K562 (cell line): Measurements from ENCODE around the gene SLC11A1. TPM values are rescaled to one million over a fixed set of nuclear protein-coding genes. Genes with fewer than 3 reads are reported as not detected.

Experiments
- ASH1L ChIP-seq: fragments of 450-650 bp; IDR thresholded peaks from 2 replicates; pipeline ENCODE4 v1.6.1; 2018; ENCODE audit warnings: borderline replicate concordance, mild to moderate bottlenecking, low read depth; ENCODE audit not compliant: partially characterized antibody
- BRD9 ChIP-seq: fragments of 450-650 bp; IDR thresholded peaks from 2 replicates; pipeline ENCODE4 v1.6.1; 2018; ENCODE audit warnings: low read depth; ENCODE audit not compliant: partially characterized antibody
- CEBPZ ChIP-seq: fragments of 150-350 bp; IDR thresholded peaks from 2 replicates; pipeline ENCODE4 v1.6.1; 2014; ENCODE audit warnings: low read depth, mild to moderate bottlenecking, low read length, borderline replicate concordance
- CREBBP ChIP-seq: IDR thresholded peaks from one replicate; pipeline ENCODE4 v1.6.1; 2012; ENCODE audit warnings: low read depth, mild to moderate bottlenecking, control low read depth, inconsistent platforms, low read length
- CTBP1 ChIP-seq: fragments of 450-650 bp; IDR thresholded peaks from 2 replicates; pipeline ENCODE4 v1.6.1; 2016; ENCODE audit warnings: borderline replicate concordance
- DLX4 ChIP-seq: fragments of 250-450 bp; sonication (Bioruptor Pico); IDR thresholded peaks from 2 replicates; pipeline ENCODE4 v1.6.1; 2021; ENCODE audit warnings: mild to moderate bottlenecking
- DPF2 ChIP-seq: fragments of 450-650 bp; IDR thresholded peaks from 2 replicates; pipeline ENCODE4 v1.6.1; 2016
- ELF1 ChIP-seq: fragments of 200-800 bp; sonication (Bioruptor generic); IDR thresholded peaks from 2 replicates; pipeline ENCODE4 v1.6.1; 2016; ENCODE audit warnings: missing genetic modification characterization, missing compliant biosample characterization
- GATA2 ChIP-seq: sonication (generic); formaldehyde crosslinking; IDR thresholded peaks from 2 replicates; pipeline ENCODE4 v1.4.0; 2020; ENCODE audit warnings: mild to moderate bottlenecking, missing genetic modification reagents
- GATAD2A ChIP-seq: fragments of 450-650 bp; IDR thresholded peaks from 2 replicates; pipeline ENCODE4 v1.6.1; 2017
- MXI1 ChIP-seq: IDR thresholded peaks from 2 replicates; pipeline ENCODE4 v1.6.1; 2011; ENCODE audit warnings: low read depth, mild to moderate bottlenecking, improper control_type of control experiment, low read length
- NBN ChIP-seq: fragments of 450-650 bp; IDR thresholded peaks from 2 replicates; pipeline ENCODE4 v1.6.1; 2016; ENCODE audit warnings: low read depth, mild to moderate bottlenecking
- PHB ChIP-seq: fragments of 250-450 bp; sonication (Bioruptor Pico); IDR thresholded peaks from 2 replicates; pipeline ENCODE4 v1.5.0; 2021
- PTBP1 ChIP-seq: fragments of 200-400 bp; formaldehyde crosslinking; IDR thresholded peaks from 2 replicates; pipeline ENCODE4 v1.6.1; 2017; ENCODE audit warnings: low read depth, low read length
- RB1 ChIP-seq: fragments of 450-650 bp; IDR thresholded peaks from 2 replicates; pipeline ENCODE4 v1.6.1; 2017; ENCODE audit warnings: low read depth, mild to moderate bottlenecking
- RNF2 ChIP-seq: sonication (generic); IDR thresholded peaks from 2 replicates; pipeline ENCODE4 v1.6.1; 2016
- SIX5 ChIP-seq, 2 experiments: IDR thresholded peaks; 2 replicates each; pipeline ENCODE4 v1.6.1; 2011; ENCODE audit warnings: low read length in 2 of 2, borderline replicate concordance in 1 of 2, low read depth in 1 of 2, mild to moderate bottlenecking in 1 of 2, moderate library complexity in 1 of 2; ENCODE audit not compliant: insufficient read depth in 1 of 2
- TAL1 ChIP-seq: fragments of 450-650 bp; IDR thresholded peaks from 2 replicates; pipeline ENCODE4 v1.6.1; 2016; ENCODE audit warnings: mild to moderate bottlenecking
- USF1 ChIP-seq: sonication (generic); formaldehyde crosslinking; IDR thresholded peaks from 2 replicates; pipeline ENCODE4 v1.9.0; 2022; ENCODE audit warnings: mild to moderate bottlenecking, missing genetic modification reagents
- ZNF311 ChIP-seq: fragments of 250-450 bp; sonication (Bioruptor Pico); IDR thresholded peaks from 2 replicates; pipeline ENCODE4 v1.4.0; 2020; ENCODE audit warnings: mild to moderate bottlenecking, moderate library complexity
- polyA plus RNA-seq, 8 experiments: library from polyadenylated mRNA; depleted of rRNA in 4 of 8; stranded (reverse) in 5 of 8; unstranded in 3 of 8; fragments of >200 nt; fragmentation: Nextera tagmentation in 2 of 8; fragmentation: Illumina TruSeq in 1 of 8; extraction: Ambion mirVana in 2 of 8; extraction: Trizol in 1 of 8; gene quantifications; 2 replicates each; pipeline versions ENCODE4 v1.2.1 to v1.2.3, GENCODE V29; 2011 to 2014; ENCODE audit warnings: inconsistent platforms in 1 of 8, missing spikeins in 1 of 8
- total RNA-seq, 7 experiments: library from RNA; depleted of rRNA in 6 of 7; stranded (reverse); fragments of >200 nt in 6 of 7; fragmentation: Illumina TruSeq in 2 of 7; extraction: Trizol in 2 of 7; gene quantifications; 2 replicates each; pipeline versions ENCODE4 v1.2.1 to v1.2.3, GENCODE V29; 2011 to 2021; ENCODE audit warnings: low replicate concordance in 1 of 7
- TF ChIP-seq, protein P1 (sequence below), 2 experiments: fragments of 450-650 bp; conservative IDR thresholded peaks; 2 replicates each; pipeline ENCODE4 v1.6.1; 2017; ENCODE audit warnings: mild to moderate bottlenecking in 2 of 2, moderate library complexity in 2 of 2
- TF ChIP-seq, protein P2 (sequence below): fragments of 450-650 bp; conservative IDR thresholded peaks from 2 replicates; pipeline ENCODE4 v1.6.1; 2016; ENCODE audit warnings: missing genetic modification characterization, low read depth, mild to moderate bottlenecking, control low read depth, missing compliant biosample characterization

SLC11A1 gene
- total and polyA plus RNA-seq, 9 of the 15 experiments (the other 6 are each of a cell fraction or from before 2014, with no cell fraction given) = 0.35 to 1.6 (median 0.65) TPM

DNA sequence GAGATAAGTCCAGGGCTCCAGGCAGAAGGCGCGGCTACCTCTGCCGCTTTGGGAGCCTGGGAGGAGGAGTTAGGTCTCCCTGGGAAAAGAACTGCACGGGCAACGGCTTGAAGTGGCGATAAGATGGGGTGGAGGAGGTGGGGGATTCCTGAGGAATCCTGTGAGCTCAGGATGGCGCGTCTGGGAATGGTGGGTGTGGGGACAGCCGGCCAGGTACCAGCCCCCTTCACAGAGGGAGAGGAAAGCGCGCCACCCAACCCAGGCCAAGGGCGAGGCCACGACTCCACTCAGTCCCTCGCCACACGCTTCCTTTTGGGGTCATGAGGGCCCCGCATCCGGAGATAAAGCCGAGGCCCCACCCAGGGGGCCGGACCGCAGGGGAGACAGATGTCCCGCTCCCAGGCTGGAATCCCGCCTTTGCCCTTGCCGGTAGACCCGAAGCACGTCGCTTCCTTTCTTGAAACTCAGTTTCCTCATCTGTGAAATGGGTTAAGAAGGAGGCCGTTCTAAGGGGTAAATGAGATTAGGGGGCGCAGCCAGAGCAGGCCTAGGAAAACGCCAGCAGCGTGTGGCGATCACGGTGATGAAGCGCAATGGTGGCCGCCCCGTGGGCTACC lies 15.9 kb downstream of the SLC11A1 start (continued):
- TF ChIP-seq ASH1L (no peak), CTBP1 (peak; percentile 90), DLX4 (CRISPR knock-in tag) (no peak), NBN (peak; percentile 65; the same call in 1 of the 2 replicates), SIX5 (IDR thresholded peaks at IDR 0.05; ENCODE audit: borderline replicate concordance in 1 of 2, insufficient read depth in 1 of 2, low read depth in 1 of 2, low read length in 2 of 2) (no peak), GATA2 (CRISPR knock-in tag) (peak; percentile 66; the same call in 1 of the 2 replicates), BRD9 (peak; percentile 44), DPF2 (peak; percentile 78; the same call in 1 of the 2 replicates), ZNF311 (CRISPR knock-in tag) (no peak), PTBP1 (peak; percentile 91), CEBPZ (no peak), RB1 (0 out of 2 replicates have a peak, but pooled peaks have one; percentile 21), TAL1 (no peak; the same call in 1 of the 2 replicates), USF1 (peak; percentile 36; the same call in 1 of the 2 replicates), MXI1 (peak; percentile 43; the same call in 1 of the 2 replicates), GATAD2A (peak; percentile 11; the same call in 1 of the 2 replicates), PHB (CRISPR knock-in tag) (peak; percentile 30; the same call in 1 of the 2 replicates), CREBBP (no peak), ELF1 (tag) (no peak), RNF2 (peak; percentile 24; the same call in 1 of the 2 replicates)
- TF ChIP-seq, protein P1, sequence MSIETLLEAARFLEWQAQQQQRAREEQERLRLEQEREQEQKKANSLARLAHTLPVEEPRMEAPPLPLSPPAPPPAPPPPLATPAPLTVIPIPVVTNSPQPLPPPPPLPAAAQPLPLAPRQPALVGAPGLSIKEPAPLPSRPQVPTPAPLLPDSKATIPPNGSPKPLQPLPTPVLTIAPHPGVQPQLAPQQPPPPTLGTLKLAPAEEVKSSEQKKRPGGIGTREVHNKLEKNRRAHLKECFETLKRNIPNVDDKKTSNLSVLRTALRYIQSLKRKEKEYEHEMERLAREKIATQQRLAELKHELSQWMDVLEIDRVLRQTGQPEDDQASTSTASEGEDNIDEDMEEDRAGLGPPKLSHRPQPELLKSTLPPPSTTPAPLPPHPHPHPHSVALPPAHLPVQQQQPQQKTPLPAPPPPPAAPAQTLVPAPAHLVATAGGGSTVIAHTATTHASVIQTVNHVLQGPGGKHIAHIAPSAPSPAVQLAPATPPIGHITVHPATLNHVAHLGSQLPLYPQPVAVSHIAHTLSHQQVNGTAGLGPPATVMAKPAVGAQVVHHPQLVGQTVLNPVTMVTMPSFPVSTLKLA (conservative IDR thresholded peaks at IDR 0.05) = peak; percentile 56 to 75
- TF ChIP-seq, protein P2, sequence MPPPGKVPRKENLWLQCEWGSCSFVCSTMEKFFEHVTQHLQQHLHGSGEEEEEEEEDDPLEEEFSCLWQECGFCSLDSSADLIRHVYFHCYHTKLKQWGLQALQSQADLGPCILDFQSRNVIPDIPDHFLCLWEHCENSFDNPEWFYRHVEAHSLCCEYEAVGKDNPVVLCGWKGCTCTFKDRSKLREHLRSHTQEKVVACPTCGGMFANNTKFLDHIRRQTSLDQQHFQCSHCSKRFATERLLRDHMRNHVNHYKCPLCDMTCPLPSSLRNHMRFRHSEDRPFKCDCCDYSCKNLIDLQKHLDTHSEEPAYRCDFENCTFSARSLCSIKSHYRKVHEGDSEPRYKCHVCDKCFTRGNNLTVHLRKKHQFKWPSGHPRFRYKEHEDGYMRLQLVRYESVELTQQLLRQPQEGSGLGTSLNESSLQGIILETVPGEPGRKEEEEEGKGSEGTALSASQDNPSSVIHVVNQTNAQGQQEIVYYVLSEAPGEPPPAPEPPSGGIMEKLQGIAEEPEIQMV (tag) = peak; percentile 99
